ENCODE measurements around the gene F8. TPM values are rescaled to one million over a fixed set of nuclear protein-coding genes. Genes with fewer than 3 reads are reported as not detected.

Gene F8
- total RNA-seq = 10 to 100 TPM in 3 of 4 donors, 1 to 10 TPM in 1; 7.2 to 28.4 (median 14.6) TPM

DNA sequence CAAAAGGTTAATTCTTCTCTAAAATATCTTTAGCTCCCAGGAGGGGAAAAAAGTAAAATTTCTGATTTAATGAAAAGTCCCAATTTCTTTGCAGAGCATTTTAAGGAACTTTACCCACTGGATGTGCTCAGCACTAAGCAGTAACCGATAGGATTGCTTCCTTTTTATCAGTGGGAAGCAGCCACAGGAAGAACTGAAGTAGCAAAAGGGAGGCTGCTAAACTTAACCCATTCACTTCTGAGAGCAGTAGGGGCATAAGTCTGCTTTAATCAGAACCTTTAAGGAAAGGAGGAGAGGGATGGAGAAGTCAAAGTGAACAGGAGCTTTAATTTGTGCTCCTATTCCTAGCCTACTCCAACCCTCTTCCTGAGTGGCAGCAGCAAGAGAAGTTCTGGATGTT, at the start of gene F8:
Gene F8, minus strand, starts transcription at position 139 of the 400 bp plus-strand sequence. CDS start 171 bp downstream, outside the sequence.
- no peak for DNase-seq (ENCODE audit: low spot score in 2 of 2)
- no peaks in the 10 kb centered on the region for H3K36me3 ChIP-seq
- TF ChIP-seq CTCF (IDR thresholded peaks at IDR 0.05) (no peak), POLR2A (IDR thresholded peaks at IDR 0.05) (no peak), EP300 (IDR thresholded peaks at IDR 0.05) (no peak)
- WGBS, 2 donors = 0 to 13% methylated on average over 1 of the region's 1 CpG
- H3K9me3 ChIP-seq = no peaks in the 10 kb centered on the region
- no peaks in the 10 kb centered on the region for H3K27me3 ChIP-seq
- H3K27ac ChIP-seq = no peak within 1 kb of the TSS
- no peaks in the 10 kb centered on the region for H3K4me1 ChIP-seq
- H3K4me3 ChIP-seq = no peak within 1 kb of the TSS

DNA sequence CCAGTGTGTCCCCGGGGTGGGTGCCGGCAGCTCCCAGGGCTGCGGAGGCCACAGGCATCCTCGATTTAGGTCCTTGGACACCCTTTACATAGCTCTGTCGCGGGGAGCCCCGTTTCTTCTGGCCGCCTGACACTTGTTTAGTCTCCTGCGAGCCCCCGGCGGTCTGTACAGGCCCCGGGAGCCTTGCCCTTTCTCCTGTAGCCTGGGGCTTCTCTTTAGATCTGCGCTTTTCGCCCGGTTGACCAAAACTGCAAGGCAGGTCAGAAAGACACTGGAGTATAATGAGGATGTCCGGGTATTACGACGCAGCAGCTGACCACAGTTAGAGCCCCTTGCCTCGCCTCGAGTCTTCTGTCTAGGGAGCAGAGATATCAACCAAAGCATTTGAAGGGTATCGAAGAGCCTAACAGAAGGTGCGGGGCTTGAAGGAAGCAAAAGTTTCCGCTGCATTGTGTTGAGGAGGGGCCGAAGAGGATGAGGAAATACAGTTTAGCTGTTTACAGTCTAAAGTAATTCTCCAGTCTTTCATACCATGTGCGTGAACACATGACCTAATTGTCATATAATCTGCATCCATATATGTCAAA, 49.3 kb upstream of the F8 start:
- Histone ChIP-seq H3K27me3 (no peaks in the 10 kb centered on the region), H3K36me3 (no peaks in the 10 kb centered on the region), H3K27ac (peak overlapping the region; percentile 71 to 92 (median 84)), H3K9me3 (no peaks in the 10 kb centered on the region), H3K4me3 (peak overlapping the region; percentile 53 to 72 (median 59)), H3K4me1 (peaks cover 0 to 30% (median 4%) of the 10 kb centered on the region in 4 donors)
- DNase-seq (ENCODE audit: low spot score in 2 of 2) = peak in 1 of 2 donors; percentile 5
- TF ChIP-seq CTCF (IDR thresholded peaks at IDR 0.05) = no peak
- no peak for TF ChIP-seq POLR2A (IDR thresholded peaks at IDR 0.05)
- no peak for TF ChIP-seq EP300 (IDR thresholded peaks at IDR 0.05)
- WGBS, 2 donors = 1 to 43% methylated on average over 20 to 25 of the region's 25 CpGs

GRCh38 chrX:155070975-155071693, 48.6 kb upstream of the F8 start, which contains the start of the genes BRCC3, CMC4 and MTCP1:
Gene BRCC3 (plus strand): TSS chrX:155071508. CDS start chrX:155071528, 20 bp downstream.
Gene CMC4 (minus strand): TSS chrX:155071136. CDS start chrX:155064023, 7,113 bp downstream.
Gene MTCP1 (minus strand): TSS chrX:155071136. CDS start chrX:155066010, 5,126 bp downstream.
- DNase-seq (ENCODE audit: low spot score in 2 of 2) = peak; percentile 42
- peak within 1 kb of the TSS; percentile 53 to 72 (median 59) for H3K4me3 ChIP-seq
- TF ChIP-seq POLR2A (IDR thresholded peaks at IDR 0.05) (peak; percentile 34 to 45), EP300 (IDR thresholded peaks at IDR 0.05) (peak in 1 of 2 donors; percentile 55), CTCF (IDR thresholded peaks at IDR 0.05) (no peak)
- WGBS, 2 donors = 0 to 45% methylated on average over 15 to 58 of the region's 81 CpGs
- H3K4me1 ChIP-seq = peaks cover 0 to 30% (median 4%) of the 10 kb centered on the region in 4 donors
- H3K27me3 ChIP-seq = no peaks in the 10 kb centered on the region
- H3K27ac ChIP-seq = peak within 1 kb of the TSS; percentile 77 to 92 (median 86)
- H3K9me3 ChIP-seq = no peaks in the 10 kb centered on the region
- H3K36me3 ChIP-seq = no peaks in the 10 kb centered on the region

GRCh38 chrX:155070663-155070974, 48.1 kb upstream of the F8 start:
- 0 to 48% methylated on average over 16 of the region's 16 CpGs for WGBS, 2 donors
- no peaks in the 10 kb centered on the region for H3K27me3 ChIP-seq
- peaks cover 0 to 30% (median 4%) of the 10 kb centered on the region in 4 donors for H3K4me1 ChIP-seq
- H3K36me3 ChIP-seq = no peaks in the 10 kb centered on the region
- peak overlapping the region; percentile 48 to 72 (median 54) for H3K4me3 ChIP-seq
- TF ChIP-seq EP300 (IDR thresholded peaks at IDR 0.05) (no peak), POLR2A (IDR thresholded peaks at IDR 0.05) (no peak), CTCF (IDR thresholded peaks at IDR 0.05) (no peak)
- H3K9me3 ChIP-seq = no peaks in the 10 kb centered on the region
- DNase-seq (ENCODE audit: low spot score in 2 of 2) = peak in 1 of 2 donors; percentile 6
- peak overlapping the region; percentile 77 to 92 (median 86) for H3K27ac ChIP-seq

GRCh38 chrX:155070038-155070437, 47.5 kb upstream of the F8 start:
- 10 to 53% methylated on average over 12 of the region's 12 CpGs for WGBS, 2 donors
- Histone ChIP-seq H3K27ac (peak overlapping the region in 3 of 4 donors; percentile 83 to 92 (median 90)), H3K4me1 (peaks cover 0 to 30% (median 4%) of the 10 kb centered on the region in 4 donors), H3K4me3 (peak overlapping the region; percentile 48 to 72 (median 54)), H3K27me3 (no peaks in the 10 kb centered on the region), H3K36me3 (no peaks in the 10 kb centered on the region), H3K9me3 (no peaks in the 10 kb centered on the region)
- TF ChIP-seq CTCF (IDR thresholded peaks at IDR 0.05) (no peak), POLR2A (IDR thresholded peaks at IDR 0.05) (no peak), EP300 (IDR thresholded peaks at IDR 0.05) (no peak)
- no peak for DNase-seq (ENCODE audit: low spot score in 2 of 2)
